Mucosa of descending colon (tissue), 3 donors: ENCODE results near the gene CTNNA3. TPM values are rescaled to one million over a fixed set of nuclear protein-coding genes. Genes with fewer than 3 reads are reported as not detected.

ENCODE experiments used
- ATAC-seq: fragments of 200-7000 bp; cut with Tn5 transposase; one replicate; pipeline ENCODE4 v1.9.1; 2020; ENCODE audit warnings: mild to moderate bottlenecking, moderate library complexity
- DNase-seq, 3 donors: peaks; one replicate each; pipeline ENCODE4 v3.0.0-alpha.2; 2020
- H3K36me3 ChIP-seq: fragments of 200-600 bp; one replicate; pipeline ENCODE4 v1.8.0; 2021; ENCODE audit warnings: low read depth, mild to moderate bottlenecking
- H3K4me1 ChIP-seq: fragments of 200-600 bp; one replicate; pipeline ENCODE4 v1.8.0; 2021; ENCODE audit warnings: low read depth, mild to moderate bottlenecking
- H3K4me3 ChIP-seq: fragments of 200-600 bp; one replicate; pipeline ENCODE4 v1.8.0; 2021; ENCODE audit warnings: mild to moderate bottlenecking
- H3K9me3 ChIP-seq: fragments of 200-600 bp; one replicate; pipeline ENCODE4 v1.8.0; 2021; ENCODE audit warnings: mild to moderate bottlenecking
- CTCF ChIP-seq: fragments of 200-600 bp; IDR thresholded peaks from one replicate; pipeline ENCODE4 v1.8.0; 2022; ENCODE audit warnings: antibody characterized with exemption, mild to moderate bottlenecking
- intact Hi-C, 2 donors: fragments of 100-400 bp; cut with DNase I in 1 of 2; cut with micrococcal nuclease in 1 of 2; formaldehyde crosslinking; loops; one replicate each; pipeline versions ENCODE4 v1.11.0 to v1.11.1; 2022; cut with DNase I, micrococcal nuclease
- total RNA-seq, 3 donors: library from RNA; stranded (reverse); fragmentation: NEBNext Ultra II Directional in 2 of 3; extraction: Animal tissue kit (Norgen Biotek cat#: 25700) in 2 of 3; gene quantifications; one replicate each; pipeline versions ENCODE4 v1.2.1 to v1.2.4, GENCODE V29; 2021 to 2023
- donor health status: DM: no; HTN: no; CAD: no; lungs with moderate emphysema.
- donor health status: DM: no; HTN: no; CAD: no.
- donor health status: DM: no; HTN: yes; CAD: no.

Gene CTNNA3
- total RNA-seq, 3 donors from 2014 or later, result 0.52 to 7.5 (median 0.70) TPM

- H3K4me1 ChIP-seq, result no peaks in the 10 kb centered on the region
- intact Hi-C loops, result no loop called here
- no peaks in the 10 kb centered on the region for H3K9me3 ChIP-seq
- DNase-seq (no peak), ATAC-seq (no peak)
- H3K4me3 ChIP-seq, result no peak overlapping the region
- TF ChIP-seq CTCF, result no peak
- H3K36me3 ChIP-seq, result no peaks in the 10 kb centered on the region
Measured at GRCh38 chr10:66752714-66753113, 943.3 kb downstream of the CTNNA3 start.

GRCh38 chr10:66748217-66748616, 947.8 kb downstream of the CTNNA3 start:
- TF ChIP-seq CTCF, result no peak

DNA sequence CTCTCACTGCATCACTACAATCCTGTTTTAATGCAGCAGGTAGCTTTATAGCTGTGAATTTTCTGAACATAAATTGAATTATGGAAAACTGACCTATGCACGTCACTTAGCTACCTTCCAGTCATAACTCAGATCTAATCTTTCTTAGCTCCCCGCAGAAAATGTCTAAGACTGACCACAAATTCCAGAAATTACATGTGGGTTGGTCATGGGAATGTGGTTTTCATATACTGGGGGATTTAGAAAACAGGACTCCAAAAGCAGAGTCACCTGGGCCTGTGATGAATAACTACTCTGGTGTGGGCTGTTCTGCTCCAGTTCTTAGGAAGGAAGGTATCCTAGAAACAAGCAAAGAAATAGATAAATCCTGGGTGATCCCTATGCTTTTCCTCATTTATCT, 948.5 kb downstream of the CTNNA3 start:
- H3K4me1 ChIP-seq, result no peaks in the 10 kb centered on the region
- ATAC-seq (no peak), DNase-seq (no peak)
- TF ChIP-seq CTCF, result no peak
- H3K4me3 ChIP-seq, result no peak overlapping the region
- intact Hi-C loops, result no loop called here
- H3K36me3 ChIP-seq, result no peaks in the 10 kb centered on the region
- H3K9me3 ChIP-seq, result no peaks in the 10 kb centered on the region

More at GRCh38 chr10:66748217-66748616, 947.8 kb downstream of the CTNNA3 start:
- no peaks in the 10 kb centered on the region for H3K4me1 ChIP-seq
- H3K9me3 ChIP-seq, result no peaks in the 10 kb centered on the region
- no peak overlapping the region for H3K4me3 ChIP-seq
- DNase-seq (no peak), ATAC-seq (no peak)
- no peaks in the 10 kb centered on the region for H3K36me3 ChIP-seq
- intact Hi-C loops, result no loop called here

DNA sequence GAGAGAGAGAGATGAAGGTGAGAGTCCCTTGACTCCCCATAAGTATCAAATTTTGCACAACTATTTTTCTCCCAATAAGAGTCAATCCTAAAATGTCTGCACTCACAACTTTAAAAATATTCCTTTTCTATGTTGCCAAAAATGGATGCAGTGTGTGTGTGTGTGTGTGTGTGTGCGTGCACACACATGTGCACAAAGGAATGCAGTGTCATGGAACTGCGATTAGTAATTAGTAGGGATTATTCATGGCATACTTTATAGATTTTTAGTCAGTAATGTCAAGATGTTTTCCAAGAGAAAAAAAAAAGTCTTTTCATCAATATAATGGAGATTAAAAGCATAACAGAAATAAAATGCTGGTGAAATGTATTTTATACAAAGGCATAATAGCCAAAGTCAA, 949.3 kb downstream of the CTNNA3 start:
- no peaks in the 10 kb centered on the region for H3K36me3 ChIP-seq
- no peak for TF ChIP-seq CTCF

DNA sequence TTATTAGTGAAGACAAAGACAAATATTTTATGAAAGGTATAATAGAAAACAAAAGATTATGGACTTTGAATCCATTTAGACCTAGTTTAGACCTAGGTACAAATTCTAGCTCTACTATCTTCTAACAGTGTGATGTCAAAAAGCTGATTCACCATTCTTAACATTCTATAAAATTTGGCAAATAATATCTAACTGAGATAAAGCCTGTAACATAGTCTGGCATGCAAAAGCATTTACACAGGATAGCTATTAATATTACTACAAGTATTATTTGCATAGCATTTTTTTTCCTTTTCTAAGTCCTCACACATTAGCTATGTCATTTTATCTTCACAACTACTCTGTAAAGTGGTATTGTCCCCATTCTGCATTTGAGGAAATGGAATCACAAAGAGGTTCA, 949.7 kb downstream of the CTNNA3 start:
- DNase-seq, result no peak
- intact Hi-C loops, result no loop called here
- H3K36me3 ChIP-seq, result no peaks in the 10 kb centered on the region
- H3K9me3 ChIP-seq, result no peaks in the 10 kb centered on the region
- no peaks in the 10 kb centered on the region for H3K4me1 ChIP-seq
- H3K4me3 ChIP-seq, result no peak overlapping the region
- TF ChIP-seq CTCF, result no peak
- no peak for ATAC-seq

More for the DNA sequence above, 949.3 kb downstream of the CTNNA3 start:
- intact Hi-C loops, result no loop called here
- no peaks in the 10 kb centered on the region for H3K9me3 ChIP-seq
- DNase-seq, result no peak
- no peak overlapping the region for H3K4me3 ChIP-seq
- no peaks in the 10 kb centered on the region for H3K4me1 ChIP-seq
- no peak for ATAC-seq

GRCh38 chr10:66744915-66745314, 951.1 kb downstream of the CTNNA3 start:
- TF ChIP-seq CTCF, result no peak
- Histone ChIP-seq H3K4me3 (no peak overlapping the region), H3K4me1 (no peaks in the 10 kb centered on the region), H3K36me3 (no peaks in the 10 kb centered on the region), H3K9me3 (no peaks in the 10 kb centered on the region)
- ATAC-seq, result no peak
- intact Hi-C loops, result no loop called here
- DNase-seq, result no peak
